Ascending aorta (tissue), 2 donors: ENCODE results near the gene FN3KRP. TPM values are rescaled to one million over a fixed set of nuclear protein-coding genes. Genes with fewer than 3 reads are reported as not detected.

Experiments used
- DNase-seq, 2 donors: peaks; one replicate each; pipeline ENCODE4 v3.0.0-alpha.2; 2019; ENCODE audit warnings: low spot score in 2 of 2
- H3K27ac ChIP-seq, 2 donors: fragments of 200-600 bp; sonication (generic); one replicate each; pipeline ENCODE4 v1.5.1; 2016 to 2017; ENCODE audit warnings: mild to moderate bottlenecking in 1 of 2
- H3K27me3 ChIP-seq: fragments of 200-600 bp; sonication (generic); one replicate; pipeline ENCODE4 v1.5.1; 2017
- H3K36me3 ChIP-seq, 2 donors: fragments of 200-600 bp; sonication (generic); one replicate each; pipeline ENCODE4 v1.5.1; 2016
- H3K4me1 ChIP-seq, 2 donors: fragments of 200-600 bp; sonication (generic); one replicate each; pipeline ENCODE4 v1.5.1; 2016 to 2017; ENCODE audit warnings: mild to moderate bottlenecking in 1 of 2
- H3K4me3 ChIP-seq, 2 donors: fragments of 200-600 bp; sonication (generic); one replicate each; pipeline ENCODE4 v1.5.1; 2016 to 2017; ENCODE audit warnings: mild to moderate bottlenecking in 1 of 2
- H3K9me3 ChIP-seq, 2 donors: fragments of 200-600 bp; sonication (generic); one replicate each; pipeline ENCODE4 v1.5.1; 2016
- CTCF ChIP-seq, 3 experiments: fragments of 200-600 bp in 2 of 3; fragments of 450-650 bp in 1 of 3; sonication (generic) in 2 of 3; IDR thresholded peaks; one replicate each; pipeline ENCODE4 v1.5.1; 2016 to 2019; ENCODE audit warnings: antibody characterized with exemption in 3 of 3, mild to moderate bottlenecking in 1 of 3, moderate library complexity in 1 of 3
- intact Hi-C: fragments of 100-400 bp; cut with DNase I; formaldehyde crosslinking; loops from one replicate; pipeline ENCODE4 v1.15.1; 2023
- total RNA-seq: library from RNA; depleted of rRNA; stranded (reverse); fragments of >200 nt; gene quantifications from one replicate; pipeline ENCODE4 v1.1.0, GENCODE V29; 2016

FN3KRP gene
- total RNA-seq, 1 donor from 2014 or later, result 21.0 TPM

DNA sequence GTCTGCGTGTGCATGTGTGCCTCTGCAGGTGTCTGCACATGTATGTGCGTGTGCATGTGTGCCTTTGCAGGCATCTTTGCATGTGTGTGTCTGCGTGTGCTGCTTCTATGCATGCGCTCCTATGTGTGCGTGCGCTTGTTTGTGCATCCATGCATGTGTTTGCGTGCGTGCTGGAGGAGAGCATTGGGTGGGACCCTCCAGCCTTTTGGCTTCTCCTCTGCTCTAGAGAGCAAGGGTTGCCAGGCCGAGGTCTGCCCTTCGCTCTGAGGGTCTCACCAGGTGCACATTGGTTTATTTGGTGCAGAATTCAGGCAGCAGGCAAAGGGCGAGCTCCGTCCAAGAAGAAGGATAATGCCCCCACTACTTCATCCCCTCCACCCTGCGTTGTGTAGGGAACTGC, 17.0 kb upstream of the FN3KRP start:
- Histone ChIP-seq H3K9me3 (peaks cover 0 to 3% of the 10 kb centered on the region in 2 donors), H3K36me3 (no peaks in the 10 kb centered on the region), H3K4me3 (peak overlapping the region in 1 of 2 donors; percentile 99), H3K27ac (no peak overlapping the region), H3K27me3 (no peaks in the 10 kb centered on the region), H3K4me1 (peaks cover 10 to 11% of the 10 kb centered on the region in 2 donors)
- intact Hi-C loops, result loop anchor here (2.0 kb wide), 2 partner anchors 31 to 53 kb away; partner anchors contain the start of gene TBCD
- TF ChIP-seq CTCF (IDR thresholded peaks at IDR 0.05), result no peak
- DNase-seq, result no peak

DNA sequence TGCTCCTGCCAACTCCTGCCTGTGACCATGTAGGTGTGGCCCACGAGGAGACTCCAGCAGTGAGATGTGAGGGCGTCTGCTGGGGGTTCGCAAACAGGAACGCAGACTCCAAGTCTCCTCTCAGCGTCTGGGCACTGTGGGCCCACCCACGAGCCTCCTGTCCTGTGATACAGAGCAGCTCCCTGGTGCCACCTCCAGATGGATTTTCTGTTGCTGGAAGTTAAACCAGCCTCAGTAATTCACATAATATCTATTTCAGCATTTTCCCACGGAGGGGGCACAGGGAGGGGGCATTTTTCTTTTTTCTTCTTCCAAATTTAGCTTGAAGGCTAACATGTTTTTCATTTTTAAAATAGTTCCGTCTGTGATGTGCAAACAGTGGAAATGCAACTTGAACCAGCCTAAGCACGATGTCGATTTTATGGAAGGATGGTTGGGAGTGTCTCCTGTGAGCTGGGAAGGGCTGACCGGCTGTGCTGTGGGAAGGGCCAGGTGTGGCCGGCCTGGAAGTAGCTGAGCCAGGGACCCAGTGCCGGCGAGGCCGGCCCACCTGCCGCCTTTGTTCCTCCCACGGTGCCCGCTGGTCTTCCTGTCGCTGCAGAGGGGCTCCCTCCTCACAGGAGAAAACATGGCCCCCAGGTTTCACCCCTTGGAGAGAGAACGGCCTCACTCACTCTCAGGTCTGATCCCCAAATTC, 14.1 kb upstream of the FN3KRP start:
- H3K9me3 ChIP-seq, result no peaks in the 10 kb centered on the region
- H3K27me3 ChIP-seq, result no peaks in the 10 kb centered on the region
- H3K4me3 ChIP-seq, result no peak overlapping the region
- peaks cover 4 to 9% of the 10 kb centered on the region in 2 donors for H3K4me1 ChIP-seq
- no peaks in the 10 kb centered on the region for H3K36me3 ChIP-seq
- intact Hi-C loops, result no loop called here
- TF ChIP-seq CTCF (IDR thresholded peaks at IDR 0.05), result no peak
- no peak overlapping the region for H3K27ac ChIP-seq
- no peak for DNase-seq

DNA sequence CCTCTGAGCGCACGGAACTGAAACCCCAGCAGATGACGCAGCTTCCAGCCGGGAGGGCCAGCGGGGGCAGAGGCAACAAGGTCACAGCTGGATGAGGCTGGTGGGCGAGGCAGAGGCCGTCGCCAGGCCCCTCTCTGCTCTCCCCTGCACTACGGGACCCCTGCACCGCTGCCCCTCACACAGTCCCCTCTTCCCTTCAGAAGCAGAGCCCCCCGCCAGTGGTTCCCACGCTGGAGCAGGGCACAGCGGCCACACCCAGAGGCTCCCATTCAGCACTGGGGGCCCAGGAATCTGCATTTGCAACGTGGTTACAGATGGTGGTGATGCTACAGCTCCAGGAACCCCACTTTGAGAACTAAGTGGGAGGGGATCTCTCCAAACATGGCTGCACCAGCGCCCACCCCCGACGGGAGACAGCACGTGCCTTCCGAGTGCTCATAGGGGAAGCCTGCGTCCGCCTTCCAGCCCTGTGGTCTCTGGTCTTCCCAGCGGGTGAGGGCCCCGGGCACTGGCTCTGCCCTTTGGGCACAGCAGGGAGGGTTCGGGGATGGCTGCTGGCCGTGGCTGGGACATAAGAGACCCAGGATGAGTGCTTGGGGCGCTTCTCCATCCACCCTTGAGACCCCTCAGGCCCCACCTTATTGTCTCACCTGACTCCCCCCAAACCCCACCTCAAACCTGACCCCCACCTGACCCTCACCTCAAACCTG, 13.3 kb upstream of the FN3KRP start:
- Histone ChIP-seq H3K27me3 (no peaks in the 10 kb centered on the region), H3K4me3 (no peak overlapping the region), H3K9me3 (no peaks in the 10 kb centered on the region), H3K27ac (no peak overlapping the region), H3K36me3 (no peaks in the 10 kb centered on the region), H3K4me1 (peaks cover 2 to 4% of the 10 kb centered on the region in 2 donors)
- no peak for DNase-seq
- TF ChIP-seq CTCF (IDR thresholded peaks at IDR 0.05), result no peak
- intact Hi-C loops, result no loop called here

- TF ChIP-seq CTCF (IDR thresholded peaks at IDR 0.05), result no peak
- H3K27me3 ChIP-seq, result no peaks in the 10 kb centered on the region
- H3K4me3 ChIP-seq, result no peak overlapping the region
- no peaks in the 10 kb centered on the region for H3K9me3 ChIP-seq
- H3K36me3 ChIP-seq, result no peaks in the 10 kb centered on the region
- no peak for DNase-seq
- H3K4me1 ChIP-seq, result peaks cover 0 to 1% of the 10 kb centered on the region in 2 donors
- intact Hi-C loops, result no loop called here
- H3K27ac ChIP-seq, result no peak overlapping the region
These were observed 12.3 kb upstream of the FN3KRP start for GRCh38 chr17:82703935-82704865.

GRCh38 chr17:82704886-82705285, 11.6 kb upstream of the FN3KRP start:
- DNase-seq, result no peak
- H3K4me1 ChIP-seq, result no peaks in the 10 kb centered on the region
- no peak overlapping the region for H3K27ac ChIP-seq
- no peaks in the 10 kb centered on the region for H3K36me3 ChIP-seq
- no peaks in the 10 kb centered on the region for H3K9me3 ChIP-seq
- H3K4me3 ChIP-seq, result no peak overlapping the region
- no peak for TF ChIP-seq CTCF (IDR thresholded peaks at IDR 0.05)
- intact Hi-C loops, result no loop called here
- H3K27me3 ChIP-seq, result no peaks in the 10 kb centered on the region
